Ishikawa (cell line): ENCODE results near the gene BOLA3.

Experiments
- CEBPB ChIP-seq: IDR thresholded peaks from 2 replicates; pipeline ENCODE4 v1.6.1; 2012
- CREB1 ChIP-seq: IDR thresholded peaks from 2 replicates; pipeline ENCODE4 v1.6.1; 2012; ENCODE audit warnings: low read depth
- EGR1 ChIP-seq: IDR thresholded peaks from 2 replicates; pipeline ENCODE4 v1.6.1; 2012
- EP300 ChIP-seq: IDR thresholded peaks from 2 replicates; pipeline ENCODE4 v1.6.1; 2012; ENCODE audit warnings: borderline replicate concordance
- FOXM1 ChIP-seq: IDR thresholded peaks from 2 replicates; pipeline ENCODE4 v1.6.1; 2012; ENCODE audit warnings: low read depth, borderline replicate concordance
- NFIC ChIP-seq: IDR thresholded peaks from 2 replicates; pipeline ENCODE4 v1.6.1; 2012
- RAD21 ChIP-seq: IDR thresholded peaks from 2 replicates; pipeline ENCODE4 v1.6.1; 2012; ENCODE audit warnings: low read depth
- TAF1 ChIP-seq: IDR thresholded peaks from 2 replicates; pipeline ENCODE4 v1.6.1; 2012; ENCODE audit warnings: low read depth, mild to moderate bottlenecking
- TCF12 ChIP-seq: IDR thresholded peaks from 2 replicates; pipeline ENCODE4 v1.6.1; 2012; ENCODE audit warnings: low read depth
- TEAD4 ChIP-seq: IDR thresholded peaks from 2 replicates; pipeline ENCODE4 v1.6.1; 2012
- YY1 ChIP-seq: IDR thresholded peaks from 2 replicates; pipeline ENCODE4 v1.6.1; 2012; ENCODE audit warnings: low read depth
- ZBTB7A ChIP-seq: IDR thresholded peaks from 2 replicates; pipeline ENCODE4 v1.6.1; 2012; ENCODE audit warnings: low read depth
- TF ChIP-seq, protein P1 (sequence below): IDR thresholded peaks from 2 replicates; pipeline ENCODE4 v1.6.1; 2012; ENCODE audit warnings: low read depth, mild to moderate bottlenecking
- TF ChIP-seq, protein P2 (sequence below): IDR thresholded peaks from 2 replicates; pipeline ENCODE4 v1.6.1; 2012
- TF ChIP-seq, protein P3 (sequence below): IDR thresholded peaks from 2 replicates; pipeline ENCODE4 v1.6.1; 2012

BOLA3 gene

GRCh38 chr2:74162951-74163350, 15.2 kb upstream of the BOLA3 start:
- TF ChIP-seq, protein P1, sequence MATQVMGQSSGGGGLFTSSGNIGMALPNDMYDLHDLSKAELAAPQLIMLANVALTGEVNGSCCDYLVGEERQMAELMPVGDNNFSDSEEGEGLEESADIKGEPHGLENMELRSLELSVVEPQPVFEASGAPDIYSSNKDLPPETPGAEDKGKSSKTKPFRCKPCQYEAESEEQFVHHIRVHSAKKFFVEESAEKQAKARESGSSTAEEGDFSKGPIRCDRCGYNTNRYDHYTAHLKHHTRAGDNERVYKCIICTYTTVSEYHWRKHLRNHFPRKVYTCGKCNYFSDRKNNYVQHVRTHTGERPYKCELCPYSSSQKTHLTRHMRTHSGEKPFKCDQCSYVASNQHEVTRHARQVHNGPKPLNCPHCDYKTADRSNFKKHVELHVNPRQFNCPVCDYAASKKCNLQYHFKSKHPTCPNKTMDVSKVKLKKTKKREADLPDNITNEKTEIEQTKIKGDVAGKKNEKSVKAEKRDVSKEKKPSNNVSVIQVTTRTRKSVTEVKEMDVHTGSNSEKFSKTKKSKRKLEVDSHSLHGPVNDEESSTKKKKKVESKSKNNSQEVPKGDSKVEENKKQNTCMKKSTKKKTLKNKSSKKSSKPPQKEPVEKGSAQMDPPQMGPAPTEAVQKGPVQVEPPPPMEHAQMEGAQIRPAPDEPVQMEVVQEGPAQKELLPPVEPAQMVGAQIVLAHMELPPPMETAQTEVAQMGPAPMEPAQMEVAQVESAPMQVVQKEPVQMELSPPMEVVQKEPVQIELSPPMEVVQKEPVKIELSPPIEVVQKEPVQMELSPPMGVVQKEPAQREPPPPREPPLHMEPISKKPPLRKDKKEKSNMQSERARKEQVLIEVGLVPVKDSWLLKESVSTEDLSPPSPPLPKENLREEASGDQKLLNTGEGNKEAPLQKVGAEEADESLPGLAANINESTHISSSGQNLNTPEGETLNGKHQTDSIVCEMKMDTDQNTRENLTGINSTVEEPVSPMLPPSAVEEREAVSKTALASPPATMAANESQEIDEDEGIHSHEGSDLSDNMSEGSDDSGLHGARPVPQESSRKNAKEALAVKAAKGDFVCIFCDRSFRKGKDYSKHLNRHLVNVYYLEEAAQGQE: no peak
- TF ChIP-seq ZBTB7A (no peak), FOXM1 (no peak), EGR1 (no peak), TAF1 (no peak), CREB1 (no peak), NFIC (no peak), CEBPB (no peak), EP300 (no peak), TEAD4 (no peak), RAD21 (no peak), TCF12 (no peak), YY1 (no peak)
- TF ChIP-seq, protein P2, sequence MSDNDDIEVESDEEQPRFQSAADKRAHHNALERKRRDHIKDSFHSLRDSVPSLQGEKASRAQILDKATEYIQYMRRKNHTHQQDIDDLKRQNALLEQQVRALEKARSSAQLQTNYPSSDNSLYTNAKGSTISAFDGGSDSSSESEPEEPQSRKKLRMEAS: no peak
- TF ChIP-seq, protein P3, sequence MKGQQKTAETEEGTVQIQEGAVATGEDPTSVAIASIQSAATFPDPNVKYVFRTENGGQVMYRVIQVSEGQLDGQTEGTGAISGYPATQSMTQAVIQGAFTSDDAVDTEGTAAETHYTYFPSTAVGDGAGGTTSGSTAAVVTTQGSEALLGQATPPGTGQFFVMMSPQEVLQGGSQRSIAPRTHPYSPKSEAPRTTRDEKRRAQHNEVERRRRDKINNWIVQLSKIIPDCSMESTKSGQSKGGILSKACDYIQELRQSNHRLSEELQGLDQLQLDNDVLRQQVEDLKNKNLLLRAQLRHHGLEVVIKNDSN: no peak

GRCh38 chr2:74155830-74156229, 8.1 kb upstream of the BOLA3 start:
- TF ChIP-seq, protein P2: no peak
- TF ChIP-seq TAF1: no peak
- no peak for TF ChIP-seq FOXM1
- no peak for TF ChIP-seq EP300
- TF ChIP-seq TCF12: no peak
- no peak for TF ChIP-seq EGR1
- no peak for TF ChIP-seq ZBTB7A
- TF ChIP-seq CEBPB: no peak
- TF ChIP-seq, protein P3: no peak
- TF ChIP-seq TEAD4: no peak
- TF ChIP-seq, protein P1: no peak
- TF ChIP-seq RAD21: no peak
- no peak for TF ChIP-seq YY1
- TF ChIP-seq NFIC: no peak
- no peak for TF ChIP-seq CREB1

- TF ChIP-seq YY1 (no peak), RAD21 (no peak), TAF1 (no peak), NFIC (no peak), FOXM1 (no peak), TCF12 (no peak), CEBPB (no peak), TEAD4 (no peak), CREB1 (no peak)
- TF ChIP-seq, protein P3: no peak
- TF ChIP-seq, protein P1: no peak
- TF ChIP-seq, protein P2: no peak
These were observed 5.2 kb upstream of the BOLA3 start for GRCh38 chr2:74152954-74153353.

DNA sequence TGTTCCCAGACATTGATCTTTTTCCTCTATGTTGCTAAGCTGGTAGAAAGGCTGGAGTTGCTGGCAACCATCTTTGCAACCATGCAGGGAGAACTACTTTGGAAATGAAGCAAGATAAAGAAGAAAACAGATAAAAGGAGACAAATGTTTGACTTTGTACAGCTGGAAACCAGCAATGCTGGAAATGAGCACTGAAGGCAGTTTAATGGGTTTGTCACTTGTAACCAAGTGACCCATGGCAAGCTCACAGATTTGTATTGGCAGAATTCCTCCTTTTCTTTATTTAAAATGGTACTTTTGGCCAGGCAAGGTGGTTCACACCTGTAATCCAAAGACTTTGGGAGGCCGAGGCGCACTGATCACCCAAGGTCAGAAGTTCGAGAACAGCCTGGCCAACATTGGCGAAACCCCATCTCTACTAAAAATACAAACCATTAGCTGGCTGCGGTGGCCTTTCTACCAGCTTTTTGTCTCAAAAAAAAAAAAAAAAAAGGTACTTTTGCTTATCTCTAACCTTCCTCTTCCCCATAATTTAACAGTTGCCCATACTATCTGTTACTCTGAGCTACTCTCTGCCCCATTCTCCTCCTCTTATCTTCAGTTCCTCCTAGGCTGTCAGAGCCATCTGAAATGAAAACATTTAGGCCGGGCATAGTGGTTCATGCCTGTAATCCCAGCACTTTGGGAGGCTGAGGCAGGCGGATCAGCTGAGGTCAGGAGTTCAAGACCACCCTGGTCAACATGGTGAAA, 2.0 kb upstream of the BOLA3 start:
- TF ChIP-seq CREB1 (no peak), TCF12 (no peak), EGR1 (no peak), TAF1 (no peak), YY1 (no peak), NFIC (no peak), CEBPB (no peak), EP300 (no peak), TEAD4 (no peak)
- TF ChIP-seq, protein P3: no peak
- TF ChIP-seq, protein P2: no peak
